ENCODE results near the gene RUNX2.
A peak's percentile ranks its signal among the peaks of the same experiment; 100 is the strongest.
"Not testable (repeated sequence)": the region's sequence is repeated elsewhere in the genome, so short reads cannot be mapped to it uniquely, and the experiment has no call there.

The RUNX2 gene

DNA sequence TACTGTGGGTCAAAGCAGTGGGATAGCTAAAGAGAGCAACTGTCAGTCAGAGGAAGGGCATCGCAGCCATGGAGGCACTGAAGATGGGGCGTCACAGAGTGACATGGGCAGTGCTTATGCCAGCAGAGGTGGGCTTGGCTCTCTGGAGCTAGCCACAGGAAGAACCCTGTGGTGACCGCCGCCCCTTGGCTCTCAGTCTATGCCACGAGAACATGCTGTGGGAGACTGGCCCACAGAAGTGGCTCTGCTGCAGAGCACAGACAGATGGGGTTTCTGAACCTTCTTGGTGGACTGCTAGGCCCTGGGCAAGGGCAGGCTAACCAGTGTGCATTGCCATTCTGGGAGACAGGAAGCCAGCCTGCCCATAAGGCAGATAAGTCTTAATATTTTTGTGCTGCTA, 339.6 kb downstream of the RUNX2 start:
- in situ Hi-C loops (cut with HindIII; ENCODE audit: low pct_unique_long_range_greater_than_20kb, low sequenced_read_pairs) = no loop called here
- DNase-seq (ENCODE audit: low read depth in 1 of 2, low spot score in 1 of 2) = no peak
- TF ChIP-seq JUND (IDR thresholded peaks at IDR 0.05; ENCODE audit: low read depth) = no peak

- no peak for TF ChIP-seq JUND (IDR thresholded peaks at IDR 0.05; ENCODE audit: low read depth)
- in situ Hi-C loops (cut with HindIII; ENCODE audit: low pct_unique_long_range_greater_than_20kb, low sequenced_read_pairs) = no loop called here
- DNase-seq (ENCODE audit: low read depth in 1 of 2, low spot score in 1 of 2) = no peak
Measured at GRCh38 chr6:45668705-45669104, 340.6 kb downstream of the RUNX2 start.

DNA sequence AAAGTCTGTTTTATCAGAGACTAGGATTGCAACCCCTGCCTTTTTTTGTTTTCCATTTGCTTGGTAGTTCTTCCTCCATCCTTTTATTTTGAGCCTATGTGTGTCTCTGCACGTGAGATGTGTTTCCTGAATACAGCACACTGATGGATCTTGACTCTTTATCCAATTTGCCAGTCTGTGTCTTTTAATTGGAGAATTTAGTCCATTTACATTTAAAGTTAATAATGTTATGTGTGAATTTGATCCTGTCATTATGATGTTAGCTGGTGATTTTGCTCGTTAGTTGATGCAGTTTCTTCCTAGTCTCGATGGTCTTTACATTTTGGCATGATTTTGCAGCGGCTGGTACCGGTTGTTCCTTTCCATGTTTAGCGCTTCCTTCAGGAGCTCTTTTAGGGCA, 345.0 kb downstream of the RUNX2 start:
- DNase-seq (ENCODE audit: low read depth in 1 of 2, low spot score in 1 of 2); in situ Hi-C loops (cut with HindIII; ENCODE audit: low pct_unique_long_range_greater_than_20kb, low sequenced_read_pairs): not testable (repeated sequence)

DNA sequence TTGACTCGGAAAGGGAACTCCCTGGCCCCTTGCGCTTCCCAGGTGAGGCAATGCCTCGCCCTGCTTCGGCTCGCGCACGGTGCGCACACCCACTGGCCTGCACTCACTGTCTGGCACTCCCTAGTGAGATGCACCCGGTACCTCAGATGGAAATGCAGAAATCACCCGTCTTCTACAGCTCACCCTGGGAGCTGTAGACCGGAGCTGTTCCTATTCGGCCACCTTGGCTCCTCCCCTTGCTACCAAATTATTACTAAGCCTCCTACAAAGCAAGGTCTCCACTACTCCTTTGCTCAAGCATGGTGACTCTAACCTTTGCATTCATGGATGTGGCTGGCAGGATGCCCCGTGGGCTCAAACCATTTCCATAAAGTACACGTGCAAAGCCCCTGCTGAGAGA, 347.0 kb downstream of the RUNX2 start:
- in situ Hi-C loops (cut with HindIII; ENCODE audit: low pct_unique_long_range_greater_than_20kb, low sequenced_read_pairs); DNase-seq (ENCODE audit: low read depth in 1 of 2, low spot score in 1 of 2): not testable (repeated sequence)

DNA sequence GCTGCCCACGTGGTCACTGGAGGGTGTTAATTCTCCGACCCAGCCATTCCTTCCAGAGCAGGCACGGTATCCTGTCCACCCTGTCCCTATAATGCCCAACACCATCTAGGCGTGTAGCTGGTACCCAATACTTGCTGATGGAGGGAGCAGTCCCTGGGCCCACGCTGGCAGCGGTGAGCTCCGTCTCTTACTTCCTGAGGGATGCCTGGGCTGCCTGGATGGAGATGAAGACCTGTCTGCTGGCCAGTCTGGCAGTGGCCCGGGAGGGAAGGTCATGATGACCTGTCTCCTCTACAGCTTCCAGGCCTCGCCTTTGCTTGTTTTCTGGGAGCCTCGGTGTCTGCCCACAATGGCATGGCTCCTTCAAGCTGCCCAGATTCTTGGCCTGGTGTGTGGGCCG, 347.5 kb downstream of the RUNX2 start:
- in situ Hi-C loops (cut with HindIII; ENCODE audit: low pct_unique_long_range_greater_than_20kb, low sequenced_read_pairs) = no loop called here
- no peak for DNase-seq (ENCODE audit: low read depth in 1 of 2, low spot score in 1 of 2)
- no peak for TF ChIP-seq JUND (IDR thresholded peaks at IDR 0.05; ENCODE audit: low read depth)

GRCh38 chr6:45676380-45676779, 348.2 kb downstream of the RUNX2 start:
- TF ChIP-seq JUND (IDR thresholded peaks at IDR 0.05; ENCODE audit: low read depth) = no peak
- in situ Hi-C loops (cut with HindIII; ENCODE audit: low pct_unique_long_range_greater_than_20kb, low sequenced_read_pairs) = no loop called here
- no peak for DNase-seq (ENCODE audit: low read depth in 1 of 2, low spot score in 1 of 2)

- no peak for TF ChIP-seq JUND (IDR thresholded peaks at IDR 0.05; ENCODE audit: low read depth)
- no peak for DNase-seq (ENCODE audit: low read depth in 1 of 2, low spot score in 1 of 2)
- in situ Hi-C loops (cut with HindIII; ENCODE audit: low pct_unique_long_range_greater_than_20kb, low sequenced_read_pairs) = no loop called here
Measured at GRCh38 chr6:45677381-45678284, 349.5 kb downstream of the RUNX2 start.

- DNase-seq (ENCODE audit: low read depth in 1 of 2, low spot score in 1 of 2) = no peak
- in situ Hi-C loops (cut with HindIII; ENCODE audit: low pct_unique_long_range_greater_than_20kb, low sequenced_read_pairs) = no loop called here
- TF ChIP-seq JUND (IDR thresholded peaks at IDR 0.05; ENCODE audit: low read depth) = no peak
Measured at GRCh38 chr6:45678285-45678607, 350.1 kb downstream of the RUNX2 start.

DNA sequence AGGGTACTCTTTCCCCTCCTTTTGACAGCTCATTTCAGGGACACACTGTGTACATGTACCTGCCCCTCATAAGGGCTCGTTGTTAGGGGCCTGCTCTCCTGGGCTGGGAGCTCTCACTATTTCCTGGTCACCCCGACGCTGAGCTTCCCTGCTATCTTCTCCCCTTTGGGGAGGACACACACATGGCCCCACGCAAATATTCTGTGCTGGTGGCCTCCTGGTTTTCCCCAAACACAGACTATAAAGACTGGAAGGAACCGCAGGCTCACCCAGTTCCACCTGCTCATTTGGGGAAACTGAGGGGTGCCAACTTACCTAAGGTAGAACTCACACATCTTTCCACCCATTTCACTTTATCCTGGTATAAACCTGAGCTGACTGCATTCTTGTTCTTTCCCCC, 351.0 kb downstream of the RUNX2 start:
- in situ Hi-C loops (cut with HindIII; ENCODE audit: low pct_unique_long_range_greater_than_20kb, low sequenced_read_pairs) = no loop called here
- no peak for DNase-seq (ENCODE audit: low read depth in 1 of 2, low spot score in 1 of 2)
- TF ChIP-seq JUND (IDR thresholded peaks at IDR 0.05; ENCODE audit: low read depth) = no peak

- no peak for DNase-seq (ENCODE audit: low read depth in 1 of 2, low spot score in 1 of 2)
- no peak for TF ChIP-seq JUND (IDR thresholded peaks at IDR 0.05; ENCODE audit: low read depth)
- in situ Hi-C loops (cut with HindIII; ENCODE audit: low pct_unique_long_range_greater_than_20kb, low sequenced_read_pairs) = no loop called here
Measured at GRCh38 chr6:45679631-45680030, 351.5 kb downstream of the RUNX2 start.

DNA sequence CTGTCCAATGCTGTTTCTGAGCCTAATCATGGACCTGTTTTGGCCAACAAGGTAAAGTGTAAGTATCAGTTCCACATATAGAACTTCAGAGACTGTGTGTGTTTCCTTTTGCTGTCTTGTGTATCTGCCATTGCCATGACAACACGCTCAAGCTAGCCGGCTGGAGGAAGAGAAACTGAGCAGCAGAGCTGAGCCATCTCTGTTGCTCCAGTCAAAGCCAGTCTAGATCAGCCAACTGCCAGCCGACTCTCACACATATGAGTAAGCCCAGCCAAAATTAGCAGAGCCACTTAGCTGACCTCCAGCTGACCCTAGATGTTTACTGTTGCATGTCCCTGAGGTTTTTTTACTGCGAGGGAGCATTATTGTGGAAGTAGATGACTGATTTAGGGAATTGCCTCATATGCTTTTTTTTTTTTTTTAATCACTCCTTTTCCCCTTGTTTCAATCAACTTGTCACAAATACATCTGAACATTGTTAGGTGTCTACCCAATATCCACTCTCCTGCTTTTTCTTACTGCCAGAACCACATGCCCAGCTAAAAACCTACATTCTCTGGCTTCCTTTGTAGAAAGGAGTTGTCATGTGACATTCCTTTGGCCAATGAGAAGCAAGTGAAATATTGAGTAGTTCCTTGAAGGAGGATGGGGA, 353.9 kb downstream of the RUNX2 start:
- TF ChIP-seq JUND (IDR thresholded peaks at IDR 0.05; ENCODE audit: low read depth) = no peak
- in situ Hi-C loops (cut with HindIII; ENCODE audit: low pct_unique_long_range_greater_than_20kb, low sequenced_read_pairs) = no loop called here
- DNase-seq (ENCODE audit: low read depth in 1 of 2, low spot score in 1 of 2) = peak in 1 of 2 experiments; percentile 9

DNA sequence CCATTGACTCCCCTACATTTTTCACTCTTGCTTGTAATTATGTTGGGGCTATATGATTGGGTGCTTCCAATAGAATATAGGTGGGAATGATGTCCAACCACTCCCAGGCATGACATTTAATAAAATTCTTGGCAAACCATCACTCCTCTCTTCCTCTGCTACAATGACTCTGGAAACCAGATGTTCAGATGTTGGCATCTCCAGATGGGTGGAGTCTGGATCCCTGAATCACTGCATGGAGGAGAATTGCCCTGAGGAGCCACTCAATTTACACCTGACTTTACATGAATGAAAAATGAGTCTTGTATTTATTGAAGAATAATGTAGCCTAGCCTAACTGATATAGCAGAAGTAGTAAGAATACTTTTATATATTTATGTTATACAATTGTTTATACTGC, 356.3 kb downstream of the RUNX2 start:
- in situ Hi-C loops (cut with HindIII; ENCODE audit: low pct_unique_long_range_greater_than_20kb, low sequenced_read_pairs) = no loop called here
- no peak for TF ChIP-seq JUND (IDR thresholded peaks at IDR 0.05; ENCODE audit: low read depth)
- no peak for DNase-seq (ENCODE audit: low read depth in 1 of 2, low spot score in 1 of 2)

GRCh38 chr6:45685076-45685475, 356.9 kb downstream of the RUNX2 start:
- in situ Hi-C loops (cut with HindIII; ENCODE audit: low pct_unique_long_range_greater_than_20kb, low sequenced_read_pairs) = no loop called here
- DNase-seq (ENCODE audit: low read depth in 1 of 2, low spot score in 1 of 2) = no peak
- no peak for TF ChIP-seq JUND (IDR thresholded peaks at IDR 0.05; ENCODE audit: low read depth)
